A549 (cell line): ENCODE data around the gene ZNF292.

Source experiments
- CEBPB ChIP-seq, 2 experiments: fragments of >200 bp in 1 of 2; sonication (Bioruptor Twin) in 1 of 2; formaldehyde crosslinking in 1 of 2; IDR thresholded peaks; 2 replicates each; pipeline ENCODE4 v1.6.1; 2012 to 2016
- EP300 ChIP-seq, 2 experiments: fragments of >200 bp; sonication (Bioruptor Twin); formaldehyde crosslinking; IDR thresholded peaks; 2 replicates in 1 of 2; 3 replicates in 1 of 2; pipeline ENCODE4 v1.6.1; 2016 to 2017

GRCh38 chr6:87164004-87164403 lies 8.6 kb downstream of the ZNF292 start:
- TF ChIP-seq CEBPB (IDR thresholded peaks at IDR 0.05) (no peak), EP300 (IDR thresholded peaks at IDR 0.05) (no peak)
